Left lung (tissue), 10 donors: ENCODE data around the gene ADAMTS2. TPM values are rescaled to one million over a fixed set of nuclear protein-coding genes. Genes with fewer than 3 reads are reported as not detected.

Experiments
- ATAC-seq: fragments of 200-7000 bp; cut with Tn5 transposase; one replicate; pipeline ENCODE4 v1.9.1; 2020; ENCODE audit warnings: moderate library complexity
- DNase-seq, 4 donors: peaks; one replicate each; pipeline ENCODE4 v3.0.0-alpha.2; 2013 to 2020
- H3K27ac ChIP-seq, 2 donors: fragments of 200-600 bp; sonication (generic) in 1 of 2; one replicate each; pipeline versions ENCODE4 v1.5.0 to v1.8.0; 2020 to 2021
- H3K27me3 ChIP-seq, 2 donors: fragments of 200-600 bp; sonication (generic) in 1 of 2; one replicate each; pipeline versions ENCODE4 v1.5.0 to v1.8.0; 2020 to 2021
- H3K36me3 ChIP-seq, 2 donors: fragments of 200-600 bp; sonication (generic) in 1 of 2; one replicate each; pipeline versions ENCODE4 v1.5.0 to v1.8.0; 2020 to 2021
- H3K4me1 ChIP-seq, 2 donors: fragments of 200-600 bp; one replicate each; pipeline ENCODE4 v1.8.0; 2021
- H3K4me3 ChIP-seq, 2 donors: fragments of 200-600 bp; sonication (generic) in 1 of 2; one replicate each; pipeline versions ENCODE4 v1.5.0 to v1.8.0; 2020 to 2021; ENCODE audit warnings: mild to moderate bottlenecking in 1 of 2
- H3K9me3 ChIP-seq, 2 donors: fragments of 200-600 bp; sonication (generic) in 1 of 2; one replicate each; pipeline versions ENCODE4 v1.5.0 to v1.8.0; 2020 to 2021
- intact Hi-C, 2 donors: fragments of 100-400 bp; cut with DNase I; formaldehyde crosslinking; loops; one replicate each; pipeline versions ENCODE4 v1.11.2 to v1.14.2; 2022
- polyA plus RNA-seq, 6 donors: library from polyadenylated mRNA; unstranded; fragments of 120-200 nt; gene quantifications; one replicate each; pipeline ENCODE4 v1.2.1, GENCODE V29; 2013; ENCODE audit not compliant: insufficient read length in 6 of 6
- total RNA-seq, 2 donors: library from RNA; stranded (reverse); fragmentation: NEBNext Ultra II Directional; extraction: Animal tissue kit (Norgen Biotek cat#: 25700); gene quantifications; one replicate each; pipeline ENCODE4 v1.2.1, GENCODE V29; 2021
- TF ChIP-seq, protein P1 (sequence below), 2 donors: fragments of 200-600 bp; sonication (generic) in 1 of 2; IDR thresholded peaks; one replicate each; pipeline versions ENCODE4 v1.5.0 to v1.8.0; 2021; ENCODE audit warnings: antibody characterized with exemption in 2 of 2
- donor health status: DM: no; HTN: yes; CAD: no.
- donor health status: DM: no; HTN: no; CAD: no.

Gene ADAMTS2
- total and polyA plus RNA-seq, 8 donors, result 27.5 to 68.2 (median 36.0) TPM

DNA sequence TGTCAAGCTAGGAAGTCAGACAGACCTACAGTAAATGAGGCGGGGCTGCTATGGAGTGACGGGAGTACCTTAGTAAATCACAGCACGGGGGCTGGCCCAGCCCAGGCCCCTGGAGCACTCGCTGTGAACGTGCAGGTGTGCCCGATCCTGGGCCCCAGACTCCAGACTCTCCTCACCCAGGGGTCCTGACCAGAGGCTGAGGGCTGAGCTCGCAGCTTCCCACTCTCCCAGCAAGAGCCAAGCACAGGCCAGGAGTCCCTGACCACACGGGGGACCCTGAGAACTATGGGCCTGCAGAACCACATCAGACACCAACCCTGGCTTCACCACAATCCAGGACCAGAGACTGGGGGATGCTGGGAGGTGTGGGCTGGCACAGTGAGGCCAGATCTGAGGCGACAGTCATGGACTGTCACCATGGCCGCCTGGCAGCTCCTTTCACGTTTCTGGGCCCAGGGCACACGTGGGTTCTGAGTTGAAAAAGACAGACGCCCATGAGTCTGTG lies 73.4 kb downstream of the ADAMTS2 start:
- Histone ChIP-seq H3K27me3 (peaks cover 0 to 34% of the 10 kb centered on the region in 2 donors), H3K36me3 (peaks cover 0 to 8% of the 10 kb centered on the region in 2 donors), H3K27ac (no peak overlapping the region), H3K4me1 (peaks cover 0 to 21% of the 10 kb centered on the region in 2 donors), H3K9me3 (no peaks in the 10 kb centered on the region), H3K4me3 (no peak overlapping the region)
- DNase-seq, result peak in 2 of 4 donors; percentile 29 to 67
- intact Hi-C loops, result no loop called here
- TF ChIP-seq, protein P1, sequence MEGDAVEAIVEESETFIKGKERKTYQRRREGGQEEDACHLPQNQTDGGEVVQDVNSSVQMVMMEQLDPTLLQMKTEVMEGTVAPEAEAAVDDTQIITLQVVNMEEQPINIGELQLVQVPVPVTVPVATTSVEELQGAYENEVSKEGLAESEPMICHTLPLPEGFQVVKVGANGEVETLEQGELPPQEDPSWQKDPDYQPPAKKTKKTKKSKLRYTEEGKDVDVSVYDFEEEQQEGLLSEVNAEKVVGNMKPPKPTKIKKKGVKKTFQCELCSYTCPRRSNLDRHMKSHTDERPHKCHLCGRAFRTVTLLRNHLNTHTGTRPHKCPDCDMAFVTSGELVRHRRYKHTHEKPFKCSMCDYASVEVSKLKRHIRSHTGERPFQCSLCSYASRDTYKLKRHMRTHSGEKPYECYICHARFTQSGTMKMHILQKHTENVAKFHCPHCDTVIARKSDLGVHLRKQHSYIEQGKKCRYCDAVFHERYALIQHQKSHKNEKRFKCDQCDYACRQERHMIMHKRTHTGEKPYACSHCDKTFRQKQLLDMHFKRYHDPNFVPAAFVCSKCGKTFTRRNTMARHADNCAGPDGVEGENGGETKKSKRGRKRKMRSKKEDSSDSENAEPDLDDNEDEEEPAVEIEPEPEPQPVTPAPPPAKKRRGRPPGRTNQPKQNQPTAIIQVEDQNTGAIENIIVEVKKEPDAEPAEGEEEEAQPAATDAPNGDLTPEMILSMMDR (IDR thresholded peaks at IDR 0.05), result no peak
- no peak for ATAC-seq

DNA sequence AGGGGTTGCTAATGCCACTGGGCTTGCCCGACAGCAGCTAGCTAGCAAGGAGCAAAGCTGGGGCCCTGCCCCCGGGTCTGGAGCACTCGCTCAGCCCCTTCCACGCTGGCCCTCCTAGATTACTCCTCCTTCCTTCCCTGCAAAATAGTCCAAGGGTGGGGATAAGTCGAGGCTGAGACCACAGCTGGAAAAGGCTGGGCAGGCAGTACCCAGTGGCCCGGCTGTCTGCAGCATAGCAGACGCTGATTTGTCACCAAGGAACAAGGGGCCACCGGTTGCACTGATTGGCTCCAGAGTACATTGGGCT lies 73.9 kb downstream of the ADAMTS2 start:
- ATAC-seq (no peak), DNase-seq (peak in 1 of 4 donors; percentile 53)
- Histone ChIP-seq H3K4me1 (peaks cover 0 to 16% of the 10 kb centered on the region in 2 donors), H3K27ac (no peak overlapping the region), H3K4me3 (no peak overlapping the region), H3K36me3 (peaks cover 0 to 8% of the 10 kb centered on the region in 2 donors), H3K9me3 (no peaks in the 10 kb centered on the region), H3K27me3 (peaks cover 0 to 39% of the 10 kb centered on the region in 2 donors)
- intact Hi-C loops, result no loop called here
- TF ChIP-seq, protein P1 (IDR thresholded peaks at IDR 0.05), result no peak

DNA sequence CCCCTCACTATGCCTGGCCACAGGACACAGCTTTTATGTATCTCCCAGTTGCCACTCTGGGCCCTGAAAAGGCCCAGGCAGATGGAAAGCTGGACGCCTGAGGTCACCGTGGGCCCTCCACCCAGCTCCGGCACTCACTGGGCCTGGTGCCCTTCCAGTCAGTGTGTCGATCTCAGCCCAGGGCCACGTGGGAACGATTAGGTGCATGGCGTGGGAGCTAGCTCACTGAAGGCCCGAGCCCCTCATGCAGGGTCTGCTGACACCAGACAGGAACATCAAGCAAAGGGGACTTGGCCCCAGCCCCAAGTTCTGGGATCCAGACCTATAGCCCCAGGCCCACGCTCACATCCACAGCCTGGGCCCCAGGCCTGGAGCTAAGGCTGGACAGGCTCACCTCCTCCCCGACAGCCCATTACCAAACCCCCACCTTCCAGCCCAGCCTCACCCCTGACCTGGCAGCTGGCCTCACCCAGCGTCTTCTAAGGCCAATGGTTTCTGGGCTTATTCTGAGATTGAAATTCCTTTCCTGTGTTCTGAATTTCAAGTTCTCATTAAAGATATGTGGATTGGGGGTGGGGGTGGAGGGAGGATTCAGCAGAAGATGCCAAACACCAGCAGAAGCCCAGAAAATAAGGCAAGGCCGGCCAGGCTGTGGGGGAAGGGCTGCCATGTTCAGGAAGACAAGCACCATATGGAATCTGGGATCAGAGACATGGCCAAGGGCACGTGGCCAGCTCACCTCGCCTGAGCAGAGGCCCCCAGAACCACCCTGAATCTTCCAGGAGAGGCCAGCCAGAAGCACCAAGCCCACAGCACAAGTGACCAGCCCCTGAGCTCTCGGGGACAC lies 74.5 kb downstream of the ADAMTS2 start:
- TF ChIP-seq, protein P1 (IDR thresholded peaks at IDR 0.05), result no peak
- intact Hi-C loops, result no loop called here
- Histone ChIP-seq H3K4me3 (no peak overlapping the region), H3K36me3 (peaks cover 0 to 8% of the 10 kb centered on the region in 2 donors), H3K4me1 (peaks cover 4 to 12% of the 10 kb centered on the region in 2 donors), H3K9me3 (no peaks in the 10 kb centered on the region), H3K27ac (peak overlapping the region; percentile 23 to 62), H3K27me3 (peaks cover 0 to 44% of the 10 kb centered on the region in 2 donors)
- peak; percentile 6 for ATAC-seq
- DNase-seq, result peak; percentile 35 to 93 (median 78)

DNA sequence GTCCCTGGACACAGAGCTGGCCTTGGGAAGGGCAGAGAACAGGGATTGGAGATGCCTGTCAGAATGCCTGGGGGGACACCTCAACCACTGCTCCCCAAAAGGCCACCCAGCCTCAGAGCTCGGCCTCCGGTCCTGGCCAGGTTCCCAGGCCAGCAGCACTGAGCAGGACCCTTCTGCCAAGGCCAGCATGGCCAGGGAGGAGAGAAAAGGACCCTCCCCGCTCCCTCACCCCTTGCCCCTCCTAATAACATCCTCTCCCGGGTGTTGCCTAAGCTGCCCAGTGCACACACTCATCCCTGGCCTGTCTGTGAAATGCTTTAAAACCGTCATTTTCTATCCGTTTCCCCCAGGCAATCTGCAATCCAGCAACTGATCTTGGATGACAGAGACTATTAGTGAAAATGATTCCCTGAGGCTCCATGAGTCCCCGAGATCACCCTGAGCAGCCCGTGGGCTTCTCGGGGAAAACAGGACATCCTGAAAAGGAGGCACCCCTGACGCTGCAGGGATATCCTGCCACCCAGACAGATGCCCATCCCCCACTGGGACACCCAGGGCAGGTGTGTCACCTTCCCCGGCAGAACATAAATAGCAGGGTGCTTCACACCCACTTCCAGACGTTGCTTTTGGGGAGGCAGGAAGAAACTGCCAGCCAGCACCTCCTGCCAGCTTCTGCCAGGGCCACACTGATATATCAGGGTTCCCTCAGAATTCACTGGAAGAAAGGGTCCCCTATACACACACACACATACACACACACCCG lies 75.3 kb downstream of the ADAMTS2 start:
- peak in 2 of 4 donors; percentile 29 to 72 for DNase-seq
- no peak overlapping the region for H3K4me3 ChIP-seq
- H3K9me3 ChIP-seq, result no peaks in the 10 kb centered on the region
- TF ChIP-seq, protein P1 (IDR thresholded peaks at IDR 0.05), result no peak
- peaks cover 0 to 53% of the 10 kb centered on the region in 2 donors for H3K27me3 ChIP-seq
- peaks cover 0 to 8% of the 10 kb centered on the region in 2 donors for H3K36me3 ChIP-seq
- peak overlapping the region; percentile 23 to 62 for H3K27ac ChIP-seq
- ATAC-seq, result no peak
- peaks cover 4 to 17% of the 10 kb centered on the region in 2 donors for H3K4me1 ChIP-seq
- intact Hi-C loops, result no loop called here
